ENCODE results near the gene ZFP90.

ZFP90 gene

GRCh38 chr16:68577352-68577853 lies 38.3 kb downstream of the ZFP90 start:
- no peak for DNase-seq (ENCODE audit: low read depth)
- H3K4me3 ChIP-seq (ENCODE audit: low read length), result no peak overlapping the region
- TF ChIP-seq CTCF (conservative IDR thresholded peaks at IDR 0.05; ENCODE audit: low read length), result no peak

GRCh38 chr16:68590201-68590994 lies 51.3 kb downstream of the ZFP90 start:
- DNase-seq (ENCODE audit: low read depth), result peak; percentile 42
- no peak overlapping the region for H3K4me3 ChIP-seq (ENCODE audit: low read length)
- peak; percentile 59 for TF ChIP-seq CTCF (conservative IDR thresholded peaks at IDR 0.05; ENCODE audit: low read length)

- TF ChIP-seq CTCF (conservative IDR thresholded peaks at IDR 0.05; ENCODE audit: low read length), result no peak; the same call in 1 of the 2 replicates
- no peak overlapping the region for H3K4me3 ChIP-seq (ENCODE audit: low read length)
- no peak for DNase-seq (ENCODE audit: low read depth)
Measured at GRCh38 chr16:68592466-68593337, 53.6 kb downstream of the ZFP90 start.

DNA sequence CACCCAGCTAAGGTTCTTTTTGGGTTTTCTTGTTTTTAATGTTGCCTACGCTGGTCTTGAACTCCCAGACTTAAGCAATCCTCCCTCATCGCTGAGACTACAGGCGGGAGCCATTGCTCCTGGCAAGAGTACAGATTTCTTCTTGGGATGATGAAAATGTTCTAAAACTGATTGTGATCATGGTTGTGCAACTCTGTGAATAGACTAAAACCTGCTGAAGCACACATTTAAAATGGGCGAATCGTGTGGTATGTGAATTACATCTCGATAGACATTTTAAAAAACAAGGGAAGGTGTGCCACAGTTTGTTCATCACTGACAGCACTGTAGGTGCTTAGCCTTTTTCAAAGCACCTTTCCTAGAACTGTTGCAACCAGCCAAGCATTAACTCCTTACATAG lies 57.2 kb downstream of the ZFP90 start:
- H3K4me3 ChIP-seq (ENCODE audit: low read length), result no peak overlapping the region
- DNase-seq (ENCODE audit: low read depth), result no peak
- TF ChIP-seq CTCF (conservative IDR thresholded peaks at IDR 0.05; ENCODE audit: low read length), result no peak

DNA sequence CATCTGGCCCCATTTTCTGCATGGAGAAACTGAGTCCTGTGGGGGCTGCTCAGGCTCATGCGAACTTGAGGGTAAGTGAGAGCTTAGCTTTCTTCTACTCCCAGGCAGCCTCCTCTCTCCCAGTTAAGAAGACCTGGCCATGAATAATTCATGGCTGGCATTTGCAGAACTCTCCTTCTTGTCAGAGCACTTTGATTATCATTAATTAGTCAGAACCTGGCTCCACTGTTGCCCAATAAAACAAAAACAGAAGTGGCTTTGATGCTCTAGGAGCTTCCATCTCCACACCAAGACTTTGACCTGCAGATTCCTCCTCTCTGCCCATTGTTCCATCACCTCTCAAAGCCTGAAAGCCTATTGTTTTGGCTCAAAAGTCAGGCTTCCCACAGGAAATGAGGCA lies 60.5 kb downstream of the ZFP90 start:
- no peak for TF ChIP-seq CTCF (conservative IDR thresholded peaks at IDR 0.05; ENCODE audit: low read length)

GRCh38 chr16:68605746-68606145 lies 66.7 kb downstream of the ZFP90 start:
- H3K4me3 ChIP-seq (ENCODE audit: low read length), result no peak overlapping the region
- TF ChIP-seq CTCF (conservative IDR thresholded peaks at IDR 0.05; ENCODE audit: low read length), result no peak
- DNase-seq (ENCODE audit: low read depth), result no peak

More for the DNA sequence above, 60.5 kb downstream of the ZFP90 start:
- DNase-seq (ENCODE audit: low read depth), result no peak
- no peak overlapping the region for H3K4me3 ChIP-seq (ENCODE audit: low read length)
